IMR-90 (cell line): ENCODE data around the gene CDCA4. TPM values are rescaled to one million over a fixed set of nuclear protein-coding genes. Genes with fewer than 3 reads are reported as not detected.

Experiments used
- ATAC-seq: fragments of 200-7000 bp; cut with Tn5 transposase; 2 replicates; pipeline ENCODE4 v1.9.1; 2020; ENCODE audit warnings: low read depth, mild to moderate bottlenecking, moderate library complexity
- BruUV-seq: library from RNA; stranded (reverse); fragments of 400-500 nt; replicated peaks from 2 replicates; lab custom pipeline; 2021; lab: Mats Ljungman, UMichigan
- CTCF ChIA-PET: fragments of 300-600 bp; formaldehyde crosslinking; extraction: SDS; loops from one replicate; lab custom pipeline; 2021; ENCODE audit warnings: antibody characterized with exemption; lab: Yijun Ruan, JAX
- POLR2A ChIA-PET: fragments of 300-600 bp; sonication (Branson Sonifier 250); formaldehyde crosslinking; loops from one replicate; lab custom pipeline; 2022; ENCODE audit warnings: antibody characterized with exemption; ENCODE audit not compliant: unreplicated experiment; lab: Charles Lee
- DNase-seq: peaks from one replicate; pipeline ENCODE4 v3.0.0; 2013
- H2AFZ ChIP-seq: replicated peaks from 2 replicates; pipeline ENCODE3; 2013; ENCODE audit warnings: low read length, mild to moderate bottlenecking; ENCODE audit not compliant: poor library complexity
- H2AK5ac ChIP-seq: 2 replicates; pipeline ENCODE4 v1.6.1; 2013; ENCODE audit warnings: low read depth, low read length, inconsistent platforms
- H2AK9ac ChIP-seq: replicated peaks from 2 replicates; pipeline ENCODE3; 2013; ENCODE audit warnings: mild to moderate bottlenecking, low read depth, low read length, moderate library complexity; ENCODE audit not compliant: poor library complexity
- H2BK120ac ChIP-seq: 2 replicates; pipeline ENCODE4 v1.6.1; 2013; ENCODE audit warnings: low read depth, low read length, inconsistent platforms
- H2BK15ac ChIP-seq: 3 replicates; pipeline ENCODE4 v1.6.1; 2013; ENCODE audit warnings: low read depth, low read length, inconsistent platforms
- H2BK20ac ChIP-seq: 2 replicates; pipeline ENCODE4 v1.6.1; 2013; ENCODE audit warnings: low read depth, mild to moderate bottlenecking, inconsistent platforms, low read length, moderate library complexity
- H2BK5ac ChIP-seq: 2 replicates; pipeline ENCODE4 v1.6.1; 2013; ENCODE audit warnings: mild to moderate bottlenecking, low read depth, low read length, inconsistent platforms; ENCODE audit not compliant: poor library complexity, severe bottlenecking
- H3K14ac ChIP-seq: replicated peaks from 2 replicates; pipeline ENCODE4 v1.6.1; 2013; ENCODE audit warnings: low read depth, low read length, inconsistent platforms
- H3K18ac ChIP-seq: 2 replicates; pipeline ENCODE4 v1.6.1; 2013; ENCODE audit warnings: low read depth, low read length, control low read depth
- H3K23ac ChIP-seq: 2 replicates; pipeline ENCODE4 v1.6.1; 2013; ENCODE audit warnings: low read depth, low read length, inconsistent platforms
- H3K27ac ChIP-seq: 2 replicates; pipeline ENCODE4 v1.5.1; 2013; ENCODE audit warnings: mild to moderate bottlenecking, control low read depth, low read length; ENCODE audit not compliant: insufficient read depth
- H3K27me3 ChIP-seq: 2 replicates; pipeline ENCODE4 v1.6.1; 2013; ENCODE audit warnings: low read length; ENCODE audit not compliant: control insufficient read depth, insufficient read depth
- H3K36me3 ChIP-seq: 2 replicates; pipeline ENCODE4 v1.6.1; 2013; ENCODE audit warnings: low read length, mixed read lengths; ENCODE audit not compliant: control insufficient read depth, insufficient read depth
- H3K4ac ChIP-seq: 2 replicates; pipeline ENCODE4 v1.6.1; 2013; ENCODE audit warnings: low read depth, low read length, inconsistent platforms
- H3K4me1 ChIP-seq: 2 replicates; pipeline ENCODE4 v1.6.1; 2013; ENCODE audit warnings: low read length, mixed read lengths; ENCODE audit not compliant: control insufficient read depth, insufficient read depth
- H3K4me2 ChIP-seq: 2 replicates; pipeline ENCODE4 v1.6.1; 2013; ENCODE audit warnings: low read depth, mild to moderate bottlenecking, control low read depth, low read length, moderate library complexity
- H3K4me3 ChIP-seq: 2 replicates; pipeline ENCODE4 v1.5.1; 2013; ENCODE audit warnings: low read depth, mild to moderate bottlenecking, control low read depth, low read length, moderate library complexity; ENCODE audit not compliant: insufficient read depth
- H3K56ac ChIP-seq: 2 replicates; pipeline ENCODE4 v1.6.1; 2013; ENCODE audit warnings: low read length, inconsistent platforms; ENCODE audit not compliant: insufficient read depth; ENCODE audit errors: extremely low read depth
- H3K79me1 ChIP-seq, 2 experiments: 2 replicates each; pipeline ENCODE4 v1.6.1; 2013; ENCODE audit warnings: low read length in 2 of 2, inconsistent platforms in 1 of 2, low read depth in 1 of 2
- H3K9ac ChIP-seq: 2 replicates; pipeline ENCODE4 v1.6.1; 2013; ENCODE audit warnings: low read depth, low read length, control low read depth
- H3K9me1 ChIP-seq: 2 replicates; pipeline ENCODE4 v1.6.1; 2013; ENCODE audit warnings: low read length, inconsistent platforms; ENCODE audit not compliant: insufficient read depth
- H3K9me3 ChIP-seq: 2 replicates; pipeline ENCODE4 v1.6.1; 2013; ENCODE audit warnings: low read length; ENCODE audit not compliant: control insufficient read depth, insufficient read depth
- H4K20me1 ChIP-seq: 2 replicates; pipeline ENCODE4 v1.6.1; 2013; ENCODE audit warnings: low read length, inconsistent platforms; ENCODE audit not compliant: insufficient read depth
- H4K5ac ChIP-seq: 2 replicates; pipeline ENCODE4 v1.6.1; 2013; ENCODE audit warnings: mild to moderate bottlenecking, low read depth, low read length, control low read depth
- H4K8ac ChIP-seq, 2 experiments: 2 replicates each; pipeline ENCODE4 v1.6.1; 2013; ENCODE audit warnings: low read depth in 2 of 2, low read length in 2 of 2, control low read depth in 1 of 2, inconsistent platforms in 1 of 2
- H4K91ac ChIP-seq: 2 replicates; pipeline ENCODE4 v1.6.1; 2013; ENCODE audit warnings: low read depth, low read length, inconsistent platforms; ENCODE audit not compliant: insufficient read depth
- BHLHE40 ChIP-seq: fragments of 150-350 bp; IDR thresholded peaks from 2 replicates; pipeline ENCODE4 v1.6.1; 2016; ENCODE audit warnings: mild to moderate bottlenecking, low read depth, low read length
- CEBPB ChIP-seq: IDR thresholded peaks from 2 replicates; pipeline ENCODE4 v1.6.1; 2012; ENCODE audit warnings: low read depth, low read length, improper control_type of control experiment
- CHD1 ChIP-seq: IDR thresholded peaks from 2 replicates; pipeline ENCODE4 v1.6.1; 2012; ENCODE audit warnings: low read depth, low read length, improper control_type of control experiment
- CTCF ChIP-seq: conservative IDR thresholded peaks from 2 replicates; pipeline ENCODE4 v1.5.1; 2012; ENCODE audit warnings: mild to moderate bottlenecking, low read depth, low read length, improper control_type of control experiment
- ELK1 ChIP-seq: fragments of 150-350 bp; IDR thresholded peaks from 2 replicates; pipeline ENCODE4 v1.6.1; 2016; ENCODE audit warnings: low read depth, mild to moderate bottlenecking, low read length, moderate library complexity, borderline replicate concordance
- FOS ChIP-seq: fragments of 150-350 bp; IDR thresholded peaks from 2 replicates; pipeline ENCODE4 v1.6.1; 2016; ENCODE audit warnings: low read depth, low read length
- MAFK ChIP-seq: IDR thresholded peaks from 2 replicates; pipeline ENCODE4 v1.6.1; 2012; ENCODE audit warnings: low read depth, low read length, improper control_type of control experiment
- MAZ ChIP-seq: IDR thresholded peaks from 2 replicates; pipeline ENCODE4 v1.6.1; 2012; ENCODE audit warnings: low read depth, mild to moderate bottlenecking, low read length, improper control_type of control experiment, moderate library complexity, borderline replicate concordance
- MXI1 ChIP-seq: IDR thresholded peaks from 2 replicates; pipeline ENCODE4 v1.6.1; 2012; ENCODE audit warnings: low read depth, mild to moderate bottlenecking, low read length, moderate library complexity, borderline replicate concordance
- NFE2L2 ChIP-seq: fragments of 150-350 bp; IDR thresholded peaks from 2 replicates; pipeline ENCODE4 v1.6.1; 2016; ENCODE audit warnings: low read depth, mild to moderate bottlenecking, low read length
- RAD21 ChIP-seq: IDR thresholded peaks from 2 replicates; pipeline ENCODE4 v1.6.1; 2012; ENCODE audit warnings: low read length, improper control_type of control experiment
- RCOR1 ChIP-seq: IDR thresholded peaks from 2 replicates; pipeline ENCODE4 v1.6.1; 2012; ENCODE audit warnings: mild to moderate bottlenecking, low read length, improper control_type of control experiment; ENCODE audit not compliant: insufficient replicate concordance
- RFX5 ChIP-seq: IDR thresholded peaks from 2 replicates; pipeline ENCODE4 v1.8.0; 2012; ENCODE audit warnings: low read depth, mild to moderate bottlenecking, low read length, moderate library complexity
- SMC3 ChIP-seq: fragments of 150-350 bp; IDR thresholded peaks from 2 replicates; pipeline ENCODE4 v1.6.1; 2016; ENCODE audit warnings: low read depth, mild to moderate bottlenecking, antibody characterized with exemption, low read length, moderate library complexity
- USF2 ChIP-seq: fragments of 150-350 bp; IDR thresholded peaks from 2 replicates; pipeline ENCODE4 v1.6.1; 2017; ENCODE audit warnings: mild to moderate bottlenecking, antibody characterized with exemption, low read length, low read depth
- WGBS, 2 experiments: methylation state at CpG; one replicate each; pipeline versions ENCODE4 v1.1.5 to v1.1.7; 2013; ENCODE audit warnings: missing lambda C conversion rate in 2 of 2; ENCODE audit not compliant: insufficient read length in 1 of 2; ENCODE audit errors: extremely low coverage in 2 of 2; 5-methylcytosine and 5-hydroxymethylcytosine counted together
- dilution Hi-C: fragments of 300-500 bp; cut with HindIII; formaldehyde crosslinking; loops from one replicate; pipeline ENCODE4 v1.14.3; 2018; ENCODE audit warnings: low sequenced_read_pairs; ENCODE audit not compliant: unreplicated experiment
- in situ Hi-C: fragments of 300-500 bp; cut with MboI; formaldehyde crosslinking; loops from 3 replicates; pipeline ENCODE4 v1.14.3; 2019; ENCODE audit warnings: low sequenced_read_pairs, inconsistent platforms, mixed read lengths
- intact Hi-C: fragments of 100-400 bp; cut with micrococcal nuclease; formaldehyde crosslinking; loops from 2 replicates; pipeline ENCODE4 v1.10.0; 2022
- polyA plus RNA-seq, 3 experiments: library from polyadenylated mRNA; depleted of rRNA; stranded (reverse); fragments of >200 nt; gene quantifications; 2 replicates each; pipeline ENCODE4 v1.2.3, GENCODE V29; 2012; ENCODE audit warnings: low replicate concordance in 1 of 3
- total RNA-seq: library from RNA; depleted of rRNA; stranded (reverse); fragments of >200 nt; gene quantifications from 2 replicates; pipeline ENCODE4 v1.2.3, GENCODE V29; 2012

Gene CDCA4
- total and polyA plus RNA-seq, 2 of the 4 experiments (the other 2 are of a cell fraction) = 17.7 to 18.6 TPM

- H3K27me3 ChIP-seq = peaks cover 7% of the 10 kb centered on the region; the same call in 1 of the 2 replicates
- no peak overlapping the region for H2AK9ac ChIP-seq
- peaks cover 11% of the 10 kb centered on the region; the same call in 1 of the 2 replicates for H3K9me1 ChIP-seq
- H3K4me1 ChIP-seq = peaks cover 7% of the 10 kb centered on the region
- TF ChIP-seq NFE2L2 (no peak), CTCF (no peak), ELK1 (no peak), CEBPB (no peak), SMC3 (no peak), CHD1 (no peak), USF2 (no peak), RCOR1 (no peak), FOS (no peak), MAFK (no peak), MAZ (no peak), BHLHE40 (no peak), RAD21 (no peak), RFX5 (no peak), MXI1 (no peak)
- no peak overlapping the region for H4K8ac ChIP-seq
- no peak overlapping the region for H2BK5ac ChIP-seq
- ATAC-seq (no peak), DNase-seq (no peak)
- H3K79me1 ChIP-seq = no peaks in the 10 kb centered on the region
- no peak overlapping the region for H3K4me3 ChIP-seq
- no peaks in the 10 kb centered on the region for H3K9me3 ChIP-seq
- no peak overlapping the region for H3K4me2 ChIP-seq
- no peak overlapping the region for H2BK20ac ChIP-seq
- no peak overlapping the region for H4K5ac ChIP-seq
- dilution Hi-C loops = no loop called here
- no peak overlapping the region for H2BK120ac ChIP-seq
- BruUV-seq = no TSS peak
- H2AFZ ChIP-seq = no peak overlapping the region
- no peak overlapping the region for H3K56ac ChIP-seq
- in situ Hi-C loops = no loop called here
- no peak overlapping the region for H3K18ac ChIP-seq
- no peaks in the 10 kb centered on the region for H3K36me3 ChIP-seq
- CTCF ChIA-PET = no interaction called here
- no peak overlapping the region for H4K91ac ChIP-seq
- H3K27ac ChIP-seq = no peak overlapping the region
- no peak overlapping the region for H3K9ac ChIP-seq
- intact Hi-C loops = no loop called here
- WGBS, 2 experiments = 83% methylated on average over 7 of the region's 13 CpGs; no CpG with 5 or more reads in 1 of the 2 experiments
- H3K23ac ChIP-seq = no peak overlapping the region
- no peaks in the 10 kb centered on the region for H4K20me1 ChIP-seq
- 0 out of 2 replicates have a peak overlapping the region, but pooled peaks have one; percentile 48 for H2AK5ac ChIP-seq
- no peak overlapping the region for H3K4ac ChIP-seq
- POLR2A ChIA-PET = no interaction called here
- no peak overlapping the region for H2BK15ac ChIP-seq
- no peak overlapping the region for H3K14ac ChIP-seq
Observed at GRCh38 chr14:105068818-105069217, 47.9 kb upstream of the CDCA4 start.
